ENCODE data around the gene DLGAP4. TPM values are rescaled to one million over a fixed set of nuclear protein-coding genes. Genes with fewer than 3 reads are reported as not detected.

DLGAP4 gene
- total and polyA plus RNA-seq, 2 of the 8 experiments (the other 6 are each of a cell fraction or from before 2014, with no cell fraction given), result 41.2 to 57.2 TPM

DNA sequence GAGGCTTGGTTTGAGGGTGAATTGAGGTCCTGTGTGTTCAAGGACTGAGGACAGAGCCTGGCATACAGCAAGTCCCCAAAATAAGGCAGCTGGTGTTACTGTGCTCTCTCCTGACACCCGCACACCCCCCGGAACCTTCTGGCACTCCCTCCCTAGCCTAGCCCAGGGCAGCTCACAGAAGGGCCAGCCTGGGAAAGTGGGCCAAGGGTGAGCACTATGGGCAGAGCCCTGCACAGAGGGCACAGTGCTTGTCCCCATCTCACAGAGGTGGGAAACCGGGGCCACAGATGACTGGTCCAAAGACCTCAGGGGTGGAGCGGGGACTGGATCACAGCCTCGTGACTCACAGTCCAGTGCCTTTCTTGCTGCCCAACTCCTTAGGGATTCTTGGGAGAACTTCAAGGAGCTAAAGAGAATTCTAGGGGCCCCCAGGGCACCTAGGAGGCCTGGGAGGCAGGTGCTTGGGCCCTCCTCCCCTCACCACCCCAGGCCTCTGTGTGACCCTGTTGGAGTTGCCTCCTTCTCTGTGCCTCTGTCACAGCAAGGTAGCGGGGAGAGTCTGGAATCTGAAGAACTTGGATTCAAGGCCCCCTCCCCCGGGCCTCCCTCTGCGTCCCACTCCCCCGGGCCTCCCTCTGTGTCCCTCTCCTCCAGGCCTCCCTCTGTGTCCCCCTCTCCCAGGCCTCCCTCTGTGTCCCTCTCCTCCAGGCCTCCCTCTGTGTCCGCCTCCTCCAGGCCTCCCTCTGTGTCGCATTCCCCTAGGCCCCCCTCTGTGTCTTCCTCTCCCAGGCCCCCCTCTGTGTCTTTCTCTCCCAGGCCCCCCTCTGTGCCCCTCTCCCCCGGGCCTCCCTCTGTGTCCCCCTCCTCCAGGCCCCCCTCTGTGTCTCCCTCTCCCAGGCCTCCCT lies 13.5 kb downstream of the DLGAP4 start:
- no peak for FAIRE-seq
- Histone ChIP-seq H2BK15ac (ENCODE audit: low read length) (no peak overlapping the region), H3K23me2 (ENCODE audit: low read depth, low read length) (peaks cover 5% of the 10 kb centered on the region; the same call in 1 of the 2 replicates), H2AFZ (ENCODE audit: low read length) (no peak overlapping the region), H3K9ac (replicated peaks in 1 of 4; ENCODE audit: extremely low read depth in 1 of 4, low read depth in 3 of 4, low read length in 3 of 4) (no peak overlapping the region), H2BK12ac (ENCODE audit: low read depth, low read length) (no peak overlapping the region), H3K14ac (ENCODE audit: insufficient read length) (peak overlapping the region; percentile 28), H3K27ac (ENCODE audit: low read depth, low read length) (no peak overlapping the region), H3K9me3 (ENCODE audit: insufficient read depth in 2 of 2, low read depth in 1 of 2, low read length in 1 of 2) (no peaks in the 10 kb centered on the region), H4K91ac (replicated peaks; ENCODE audit: insufficient read length, low read length) (peak overlapping the region; percentile 10), H2AK5ac (ENCODE audit: low read depth, low read length) (peak overlapping the region; percentile 86; the same call in 1 of the 2 replicates), H3K4ac (replicated peaks; ENCODE audit: insufficient read length, low read depth, low read length) (no peak overlapping the region), H4K8ac (ENCODE audit: extremely low read depth, insufficient read depth, low read length) (no peak overlapping the region), H3K18ac (ENCODE audit: extremely low read depth, low read length) (no peak overlapping the region), H4K5ac (ENCODE audit: insufficient read length, low read depth, low read length) (no peak overlapping the region), H3K4me1 (replicated peaks in 1 of 4; ENCODE audit: control insufficient read depth in 3 of 4, insufficient read depth in 4 of 4, low read length in 3 of 4) (peaks cover 0 to 5% (median 2%) of the 10 kb centered on the region in 4 experiments; a peak in 2 of 7 replicates), H3K4me3 (ENCODE audit: extremely low read depth in 1 of 4, insufficient read depth in 2 of 4, low read depth in 3 of 4, low read length in 4 of 4) (no peak overlapping the region), H3K4me2 (ENCODE audit: insufficient read depth in 1 of 2, low read depth in 2 of 2, low read length in 2 of 2) (no peak overlapping the region), H3K36me3 (ENCODE audit: control insufficient read depth in 2 of 4, insufficient read depth in 4 of 4, low read length in 3 of 4) (no peaks in the 10 kb centered on the region), H2BK120ac (replicated peaks; ENCODE audit: low read depth, low read length) (no peak overlapping the region), H3K79me2 (ENCODE audit: control insufficient read depth in 1 of 2, insufficient read depth in 2 of 2, low read length in 2 of 2) (no peaks in the 10 kb centered on the region), H3K23ac (ENCODE audit: insufficient read length) (no peak overlapping the region), H2BK20ac (ENCODE audit: low read length) (no peak overlapping the region), H4K20me1 (replicated peaks in 1 of 2; ENCODE audit: control insufficient read depth in 1 of 2, insufficient read depth in 2 of 2, low read length in 2 of 2) (peaks cover 0 to 7% of the 10 kb centered on the region in 2 experiments), H2BK5ac (ENCODE audit: low read depth, low read length) (no peak overlapping the region), H3K79me1 (ENCODE audit: low read depth, low read length) (peaks cover 3% of the 10 kb centered on the region; the same call in 1 of the 2 replicates), H3K56ac (replicated peaks; ENCODE audit: insufficient read length, low read depth, low read length) (no peak overlapping the region), H3K27me3 (replicated peaks in 1 of 4; ENCODE audit: control insufficient read depth in 3 of 4, extremely low read depth in 1 of 4, insufficient read depth in 3 of 4, low read length in 3 of 4) (no peaks in the 10 kb centered on the region)
- 84% methylated on average over 5 of the region's 12 CpGs; no CpG with 5 or more reads in 1 of the 2 experiments for WGBS, 2 experiments (ENCODE audit: extremely low coverage in 1 of 2, insufficient coverage in 1 of 2, insufficient read length in 1 of 2, insufficient replicate concordance in 2 of 2, low coverage in 1 of 2, low lambda C conversion rate in 2 of 2, missing lambda C conversion rate in 1 of 2)
- CTCF ChIA-PET (ENCODE audit: partially characterized antibody), result interaction anchor here (1.1 kb wide), 1 partner anchor 12 kb away, joined by 5 read pairs; no protein-coding TSS in a partner anchor
- DNase-seq (ENCODE audit: low read depth in 1 of 2, low spot score in 2 of 2), result no peak
- no peak for TF ChIP-seq CHD2 (IDR thresholded peaks at IDR 0.05; ENCODE audit: low read length)
- no peak for TF ChIP-seq SP1 (IDR thresholded peaks at IDR 0.05; ENCODE audit: low read depth, low read length)
- no peak for TF ChIP-seq RXRA (IDR thresholded peaks at IDR 0.05; ENCODE audit: insufficient read depth, low read depth, low read length)
- TF ChIP-seq CHD1 (IDR thresholded peaks at IDR 0.05; ENCODE audit: low read depth, low read length), result no peak
- TF ChIP-seq KDM1A (IDR thresholded peaks at IDR 0.05; ENCODE audit: borderline replicate concordance, low read length), result no peak
- TF ChIP-seq FOSL1 (IDR thresholded peaks at IDR 0.05; ENCODE audit: insufficient read depth, low read depth, low read length), result no peak
- no peak for TF ChIP-seq POLR2A (IDR thresholded peaks at IDR 0.05; ENCODE audit: control extremely low read depth in 1 of 2, low read depth in 2 of 2, low read length in 2 of 2)
- POLR2A ChIA-PET (ENCODE audit: partially characterized antibody), result interaction anchor here (1.0 to 1.2 kb wide), 2 partner anchors 10 to 11 kb away, joined by 3 read pairs; no protein-coding TSS in a partner anchor

All from H1 (cell line).